ENCODE results near the gene LRP1.
A peak's percentile ranks its signal among the peaks of the same experiment; 100 is the strongest.

The LRP1 gene

GRCh38 chr12:57094208-57095160 is 33.8 kb upstream of the LRP1 start:
- no peak for DNase-seq

DNA sequence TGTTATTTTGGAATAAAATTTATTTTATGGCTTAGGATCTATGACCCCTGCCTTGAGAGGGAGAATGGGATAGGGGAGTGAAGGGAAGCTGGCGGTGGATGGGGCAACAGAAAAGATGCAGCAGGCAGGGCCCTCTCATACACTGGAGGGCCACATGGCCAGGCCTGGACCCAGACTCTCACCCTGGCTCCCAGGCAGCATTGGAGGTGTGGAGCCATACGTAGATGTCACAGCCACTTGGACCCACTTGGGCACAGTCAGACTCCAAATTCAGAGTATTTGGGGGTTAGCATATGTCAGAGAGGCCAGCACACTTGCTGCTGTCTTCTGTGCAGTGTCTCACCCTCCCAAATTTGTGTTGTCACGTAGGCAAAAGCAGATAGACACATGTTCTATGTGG is 32.8 kb upstream of the LRP1 start:
- no peak for DNase-seq

GRCh38 chr12:57096099-57096572 is 32.1 kb upstream of the LRP1 start:
- DNase-seq, result no peak

GRCh38 chr12:57096748-57097553 is 31.3 kb upstream of the LRP1 start:
- no peak for DNase-seq

- no peak for DNase-seq
Measured at GRCh38 chr12:57097554-57097835, 30.8 kb upstream of the LRP1 start.

DNA sequence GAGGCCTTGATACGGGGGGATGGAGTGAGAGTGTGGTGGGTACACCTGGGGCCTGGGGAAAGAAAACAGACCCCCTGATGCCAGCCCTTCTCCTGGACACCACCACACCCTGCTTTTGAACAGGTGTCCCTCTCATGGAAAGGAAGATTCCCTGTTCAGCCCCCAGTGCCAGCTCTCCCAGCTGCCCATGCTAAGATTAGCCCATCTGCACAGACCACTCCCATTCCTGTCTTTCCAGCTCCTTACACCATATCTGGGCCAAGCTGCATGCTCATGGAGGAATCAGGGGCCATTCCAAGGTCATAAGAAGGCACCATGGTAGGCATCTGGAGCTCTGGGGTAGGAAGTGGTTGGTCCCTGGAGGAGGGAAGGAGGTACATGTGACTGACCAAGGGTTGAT is 29.7 kb upstream of the LRP1 start:
- DNase-seq, result no peak

DNA sequence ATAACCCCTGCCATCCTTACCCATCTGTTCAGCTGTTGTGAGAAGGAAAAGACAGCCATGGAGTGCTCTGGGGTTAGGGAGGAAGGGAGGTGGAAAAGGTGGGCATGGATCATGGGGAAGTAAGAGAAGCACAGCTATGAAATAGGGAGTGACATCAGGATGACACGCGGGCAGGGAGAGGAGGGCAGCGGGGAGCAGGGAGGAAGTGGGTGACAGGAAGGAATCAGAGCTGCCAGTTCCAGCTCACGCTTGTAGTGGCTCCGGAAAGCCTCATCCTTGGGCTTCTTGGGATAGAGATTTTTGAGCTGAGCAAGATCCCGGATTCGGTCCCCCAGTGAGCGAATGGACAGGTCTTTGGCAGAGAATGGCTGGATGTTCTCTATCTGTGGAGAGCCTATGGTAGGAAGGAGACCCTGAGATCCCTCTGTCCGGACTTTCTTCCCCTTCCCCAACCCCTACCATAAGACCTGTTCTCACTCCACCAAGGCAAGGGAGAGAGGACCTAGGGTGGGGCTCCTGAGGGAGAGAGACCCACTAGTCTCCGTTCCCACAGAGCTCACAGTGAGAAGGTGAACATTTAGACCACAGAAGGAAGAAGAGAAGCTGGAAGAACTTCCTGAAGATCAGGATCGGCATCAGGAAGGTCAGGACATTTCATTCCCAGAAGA is 29.1 kb upstream of the LRP1 start:
- no peak for DNase-seq

DNA sequence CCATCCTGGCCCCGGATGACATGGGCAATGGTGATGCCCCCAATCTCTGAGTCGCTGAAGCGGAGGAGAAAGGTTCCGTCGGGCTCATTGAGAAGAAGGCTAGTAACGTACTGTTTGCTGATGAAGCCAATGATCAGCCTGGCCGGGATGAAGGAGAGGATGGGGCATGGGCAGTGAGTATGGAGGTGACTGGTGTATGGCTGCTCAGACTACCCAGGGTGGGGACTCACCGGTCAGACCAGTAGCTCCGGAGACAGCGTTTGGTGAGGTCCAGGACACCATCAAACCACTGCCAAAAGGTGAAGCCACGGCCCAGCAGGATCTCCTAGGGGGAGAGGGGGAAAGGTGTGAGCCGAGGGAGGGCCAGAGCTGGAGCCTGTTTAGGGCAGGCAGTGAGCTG is 28.5 kb upstream of the LRP1 start:
- no peak for DNase-seq

- no peak for DNase-seq
Measured at GRCh38 chr12:57101892-57102695, 26.2 kb upstream of the LRP1 start.

DNA sequence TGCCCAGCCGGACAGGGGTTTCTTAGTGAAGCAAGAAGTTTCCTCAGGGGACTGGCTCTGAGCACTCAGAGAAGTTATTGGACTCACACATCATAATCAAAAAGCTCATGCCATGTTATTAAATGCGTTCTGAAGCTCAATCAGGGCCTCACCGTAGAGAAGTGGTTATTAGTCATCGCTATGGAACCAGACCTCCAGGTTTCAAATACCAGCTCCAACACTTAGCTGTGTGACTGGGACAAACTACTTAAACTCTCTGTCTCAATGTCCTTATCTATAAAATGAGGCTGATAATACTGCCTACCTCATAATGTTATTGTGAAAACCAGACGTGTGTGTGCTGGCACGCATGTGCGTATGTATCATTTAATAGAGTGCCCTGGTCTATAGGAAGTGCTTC is 24.4 kb upstream of the LRP1 start:
- no peak for DNase-seq

DNA sequence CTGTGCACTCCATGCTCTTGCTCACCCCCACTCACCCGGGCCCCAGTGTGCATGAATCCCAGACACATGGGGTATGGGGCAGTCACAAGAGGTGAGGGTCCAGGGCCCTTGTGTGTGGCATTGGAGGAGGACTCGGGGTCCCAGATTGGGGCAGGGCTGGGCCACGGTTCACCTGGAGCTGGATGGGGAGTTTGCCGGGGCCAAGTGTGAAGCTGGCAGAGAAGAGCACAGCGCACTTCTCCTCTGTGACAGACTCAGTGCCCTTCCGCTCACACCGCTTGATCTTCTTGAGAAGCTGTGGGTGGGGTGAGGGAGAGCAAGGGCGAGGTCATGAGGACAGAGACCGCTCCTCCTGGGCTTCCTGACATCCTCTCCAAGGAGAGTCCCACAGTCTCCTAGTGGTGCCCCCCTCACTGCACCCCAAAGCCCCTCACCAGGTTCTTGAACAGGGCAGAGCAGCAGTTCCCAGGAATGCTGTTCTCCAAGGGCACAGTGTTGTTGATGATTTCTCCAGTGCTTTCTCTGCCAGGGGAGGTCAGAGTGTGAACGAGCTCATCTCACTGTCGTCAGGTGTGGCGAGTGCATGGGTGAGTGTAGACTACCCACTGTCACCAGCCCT is 23.9 kb upstream of the LRP1 start:
- DNase-seq, result no peak

DNA sequence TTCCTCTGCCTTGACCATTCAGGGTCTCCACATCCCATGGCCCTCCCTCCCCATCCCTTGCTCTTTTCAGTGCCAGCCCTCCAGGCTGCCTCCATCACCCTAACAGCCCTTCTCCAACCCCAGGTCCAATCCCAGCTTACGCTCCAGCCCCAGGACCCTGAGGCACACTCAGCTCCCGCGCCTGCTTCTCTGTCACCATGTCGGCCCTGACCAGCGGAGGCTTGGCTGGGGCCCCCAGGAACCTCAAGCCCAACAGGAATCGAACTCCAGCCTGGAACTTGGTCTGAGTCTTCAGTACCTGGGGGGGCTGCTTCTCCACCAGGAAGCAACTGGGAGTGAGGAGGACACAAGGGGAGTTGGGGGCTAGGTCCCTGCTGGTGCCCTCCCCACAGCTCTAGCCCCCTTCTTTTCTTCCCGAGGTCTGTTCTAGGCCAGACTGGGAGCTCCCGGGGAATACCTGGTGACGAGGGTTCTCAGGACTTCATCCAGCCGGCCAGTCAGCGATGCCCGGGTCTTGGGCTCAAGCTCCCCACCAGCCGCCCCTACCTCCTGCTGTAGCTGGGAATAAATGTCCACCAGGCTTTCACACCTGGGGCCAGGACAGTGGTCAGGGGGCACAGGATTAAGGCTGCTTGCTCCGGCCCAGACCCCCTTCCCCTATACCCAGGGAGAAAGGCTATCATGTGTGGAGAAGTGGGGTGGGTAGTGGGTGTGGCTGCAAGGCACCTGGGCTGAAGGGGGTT is 23.1 kb upstream of the LRP1 start:
- DNase-seq, result no peak

GRCh38 chr12:57106021-57106708 is 22.1 kb upstream of the LRP1 start:
- no peak for DNase-seq

DNA sequence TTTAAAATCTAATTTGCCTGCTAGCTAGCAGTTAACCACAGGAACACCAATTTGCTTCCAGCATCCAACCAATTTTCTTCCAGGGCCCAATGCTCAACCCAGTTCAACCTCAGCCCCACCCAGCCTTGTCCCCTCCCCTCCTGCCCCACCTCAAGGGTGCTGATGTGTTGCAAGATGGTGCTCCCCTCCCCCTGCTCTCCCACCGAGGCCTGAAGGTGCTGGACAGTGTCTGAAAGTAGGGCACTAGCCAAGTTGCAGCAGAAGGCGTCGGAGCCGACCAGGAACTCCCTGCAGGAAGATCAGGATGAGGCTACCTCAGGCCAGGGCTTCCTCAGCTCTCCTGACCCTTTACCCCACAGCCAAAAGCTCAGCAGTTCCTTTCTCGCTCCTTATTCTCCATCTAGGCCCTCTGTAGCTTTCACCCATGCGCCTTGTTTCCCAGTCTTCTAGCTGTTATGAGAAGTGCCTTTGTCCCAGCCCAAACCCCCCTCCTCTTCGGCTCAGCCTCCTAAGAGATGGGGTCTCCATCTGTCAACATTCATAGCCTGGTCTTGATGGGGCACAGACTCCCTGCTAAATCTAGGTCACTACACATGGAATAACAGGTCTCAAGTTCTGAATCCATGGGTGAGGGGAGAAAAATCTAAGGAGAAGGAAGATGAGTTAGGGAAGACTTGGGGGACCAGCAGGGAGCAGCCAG is 20.7 kb upstream of the LRP1 start:
- no peak for DNase-seq

- DNase-seq, result no peak
Measured at GRCh38 chr12:57109207-57110103, 18.8 kb upstream of the LRP1 start.

GRCh38 chr12:57110104-57111030 is 17.9 kb upstream of the LRP1 start:
- DNase-seq, result peak; percentile 51

DNA sequence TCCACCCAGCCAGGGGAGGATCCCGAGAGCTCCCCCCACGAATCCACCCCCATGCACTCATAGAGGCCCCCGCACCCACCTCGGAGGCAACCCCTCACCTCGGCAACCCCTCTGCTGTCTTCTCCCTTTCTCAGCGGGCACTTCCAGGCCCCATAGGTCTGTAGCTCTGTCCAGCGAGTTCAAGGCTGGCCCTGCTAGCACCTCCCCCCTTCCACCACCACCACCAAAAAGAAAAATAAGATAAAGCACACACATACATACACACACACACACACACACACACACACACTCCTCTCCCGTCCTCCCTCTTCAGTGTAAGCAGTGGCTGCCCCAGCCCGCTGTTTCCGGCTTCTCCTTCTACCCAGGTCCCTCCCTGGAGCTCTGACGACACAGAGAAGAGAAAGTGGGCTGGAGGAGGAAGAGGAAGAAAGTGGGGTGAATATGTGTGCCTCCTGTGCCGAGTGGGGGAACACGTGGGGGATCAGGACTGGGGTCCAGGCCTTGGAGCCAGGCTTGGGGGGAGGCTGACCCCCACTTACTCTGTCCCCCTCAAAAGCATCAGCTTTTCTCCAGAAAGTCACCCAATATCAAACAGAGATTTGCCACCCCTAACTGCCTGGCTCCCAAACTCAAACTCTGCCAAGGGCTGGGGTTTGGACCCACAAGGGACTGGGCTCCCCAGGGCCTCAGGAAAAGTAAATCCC is 17.1 kb upstream of the LRP1 start, which contains the start of gene STAT6:
STAT6 (minus strand) TSS at position 332 of the 704 bp plus-strand sequence. CDS start 3,084 bp downstream, outside the sequence.
- DNase-seq, result peak; percentile 83

All from fibroblast of upper back skin (primary cell).